ENCODE measurements around the gene CDKN2B. TPM values are rescaled to one million over a fixed set of nuclear protein-coding genes. Genes with fewer than 3 reads are reported as not detected.

CDKN2B gene
- total RNA-seq, 4 donors from 2014 or later: 36.8 to 430 (median 265) TPM

GRCh38 chr9:22002038-22002437, 7.1 kb downstream of the CDKN2B start:
- intact Hi-C loops (cut with DNase I; ENCODE audit: low total_unique reads): no loop called here
- TF ChIP-seq POLR2AphosphoS5 (IDR thresholded peaks at IDR 0.05) (no peak), CTCF (IDR thresholded peaks at IDR 0.05) (no peak), POLR2A (IDR thresholded peaks at IDR 0.05) (no peak)
- Histone ChIP-seq H3K36me3 (peaks cover 0 to 7% (median 0%) of the 10 kb centered on the region in 4 donors), H3K27ac (no peak overlapping the region), H3K9me3 (no peaks in the 10 kb centered on the region), H3K27me3 (peaks cover 69% of the 10 kb centered on the region), H3K4me3 (no peak overlapping the region), H3K4me1 (peaks cover 0 to 7% (median 0%) of the 10 kb centered on the region in 4 donors)
- 43 to 78% methylated on average over 1 of the region's 1 CpG for WGBS, 2 donors (ENCODE audit: low coverage in 1 of 2)
- DNase-seq: no peak
- in situ Hi-C loops (cut with MboI; ENCODE audit: low pct_ligation_motif_present in 1 of 4, low pct_unique_long_range_greater_than_20kb in 1 of 4, low sequenced_read_pairs in 3 of 4): loop anchor here (10.0 to 25.0 kb wide), 3 partner anchors 187 to 235 kb away; partner anchors contain the start of gene MTAP (in 2 of the 4)

- TF ChIP-seq EP300 (IDR thresholded peaks at IDR 0.05; ENCODE audit: low read depth): no peak
- no peak for TF ChIP-seq POLR2AphosphoS5 (IDR thresholded peaks at IDR 0.05)
- no peak for TF ChIP-seq CTCF (IDR thresholded peaks at IDR 0.05)
- TF ChIP-seq POLR2A (IDR thresholded peaks at IDR 0.05): no peak
- no peak overlapping the region for H3K4me3 ChIP-seq
- no peaks in the 10 kb centered on the region for H3K9me3 ChIP-seq
- no peak for DNase-seq
- in situ Hi-C loops (cut with MboI; ENCODE audit: low pct_ligation_motif_present in 1 of 4, low pct_unique_long_range_greater_than_20kb in 1 of 4, low sequenced_read_pairs in 3 of 4) (loop anchor here in 2 of 4 donors (25.0 kb wide), 1 partner anchor 239 kb away; no protein-coding TSS in a partner anchor), intact Hi-C loops (cut with DNase I; ENCODE audit: low total_unique reads) (no loop called here)
- 90 to 91% methylated on average over 2 of the region's 2 CpGs for WGBS, 2 donors (ENCODE audit: low coverage in 1 of 2)
- H3K4me1 ChIP-seq: peaks cover 0 to 21% (median 12%) of the 10 kb centered on the region in 4 donors
- H3K27me3 ChIP-seq: peaks cover 44% of the 10 kb centered on the region
- no peaks in the 10 kb centered on the region for H3K36me3 ChIP-seq
- H3K27ac ChIP-seq: no peak overlapping the region
These were observed 11.1 kb downstream of the CDKN2B start for GRCh38 chr9:21998026-21998425.

- DNase-seq: no peak
- Histone ChIP-seq H3K4me3 (no peak overlapping the region), H3K27ac (no peak overlapping the region), H3K36me3 (no peaks in the 10 kb centered on the region), H3K27me3 (peaks cover 44% of the 10 kb centered on the region), H3K9me3 (no peaks in the 10 kb centered on the region), H3K4me1 (peaks cover 0 to 22% (median 12%) of the 10 kb centered on the region in 4 donors)
- WGBS, 2 donors (ENCODE audit: low coverage in 1 of 2): 89 to 100% methylated on average over 1 of the region's 1 CpG
- TF ChIP-seq POLR2AphosphoS5 (IDR thresholded peaks at IDR 0.05): no peak
- no peak for TF ChIP-seq CTCF (IDR thresholded peaks at IDR 0.05)
- intact Hi-C loops (cut with DNase I; ENCODE audit: low total_unique reads) (no loop called here), in situ Hi-C loops (cut with MboI; ENCODE audit: low pct_ligation_motif_present in 1 of 4, low pct_unique_long_range_greater_than_20kb in 1 of 4, low sequenced_read_pairs in 3 of 4) (loop anchor here in 2 of 4 donors (25.0 kb wide), 1 partner anchor 240 kb away; no protein-coding TSS in a partner anchor)
These were observed 11.6 kb downstream of the CDKN2B start for GRCh38 chr9:21997480-21997879.

GRCh38 chr9:21996858-21997257, 12.2 kb downstream of the CDKN2B start:
- no peaks in the 10 kb centered on the region for H3K36me3 ChIP-seq
- H3K4me3 ChIP-seq: no peak overlapping the region
- DNase-seq: no peak
- peaks cover 0 to 22% (median 12%) of the 10 kb centered on the region in 4 donors for H3K4me1 ChIP-seq
- 83 to 86% methylated on average over 5 of the region's 5 CpGs for WGBS, 2 donors (ENCODE audit: low coverage in 1 of 2)
- in situ Hi-C loops (cut with MboI; ENCODE audit: low pct_ligation_motif_present in 1 of 4, low pct_unique_long_range_greater_than_20kb in 1 of 4, low sequenced_read_pairs in 3 of 4) (loop anchor here in 2 of 4 donors (25.0 kb wide), 1 partner anchor 240 kb away; no protein-coding TSS in a partner anchor), intact Hi-C loops (cut with DNase I; ENCODE audit: low total_unique reads) (no loop called here)
- TF ChIP-seq EP300 (IDR thresholded peaks at IDR 0.05; ENCODE audit: low read depth) (no peak), POLR2AphosphoS5 (IDR thresholded peaks at IDR 0.05) (no peak), CTCF (IDR thresholded peaks at IDR 0.05) (no peak), POLR2A (IDR thresholded peaks at IDR 0.05) (no peak)
- peaks cover 45% of the 10 kb centered on the region for H3K27me3 ChIP-seq
- no peak overlapping the region for H3K27ac ChIP-seq
- no peaks in the 10 kb centered on the region for H3K9me3 ChIP-seq

All from transverse colon (tissue), 4 donors.